Esophagus squamous epithelium (tissue), 5 donors: Measurements from ENCODE around the gene HORMAD2. TPM values are rescaled to one million over a fixed set of nuclear protein-coding genes. Genes with fewer than 3 reads are reported as not detected.

ENCODE experiments used
- DNase-seq: peaks from one replicate; lab custom pipeline; 2025; lab: John Stamatoyannopoulos, UW
- H3K27ac ChIP-seq, 4 donors: fragments of 200-600 bp; sonication (generic); one replicate each; pipeline ENCODE4 v1.5.1; 2016 to 2019; ENCODE audit warnings: mild to moderate bottlenecking in 1 of 4
- H3K27me3 ChIP-seq, 4 donors: fragments of 200-600 bp; sonication (generic); 1 replicate in 3 of 4; 2 replicates in 1 of 4; pipeline versions ENCODE4 v1.5.1 to v1.6.0; 2017 to 2021; ENCODE audit warnings: antibody characterized with exemption in 1 of 4
- H3K36me3 ChIP-seq, 3 donors: fragments of 200-600 bp; sonication (generic); one replicate each; pipeline ENCODE4 v1.5.1; 2016 to 2019
- H3K4me1 ChIP-seq, 3 donors: fragments of 200-600 bp; sonication (generic); one replicate each; pipeline ENCODE4 v1.5.1; 2017 to 2019
- H3K4me3 ChIP-seq, 4 donors: fragments of 200-600 bp; sonication (generic); 1 replicate in 3 of 4; 2 replicates in 1 of 4; pipeline ENCODE4 v1.5.1; 2016 to 2019; ENCODE audit warnings: mild to moderate bottlenecking in 2 of 4, moderate library complexity in 1 of 4
- H3K9me3 ChIP-seq, 3 donors: fragments of 200-600 bp; sonication (generic); one replicate each; pipeline ENCODE4 v1.5.1; 2016 to 2019
- POLR2A ChIP-seq, 4 donors: fragments of 450-650 bp; IDR thresholded peaks; one replicate each; pipeline ENCODE4 v1.6.1; 2017; ENCODE audit warnings: antibody characterized with exemption in 4 of 4, mild to moderate bottlenecking in 4 of 4, moderate library complexity in 3 of 4
- WGBS, 2 donors: methylation state at CpG; one replicate each; pipeline ENCODE4 v1.1.5; 2018; 5-methylcytosine and 5-hydroxymethylcytosine counted together
- intact Hi-C: fragments of 100-400 bp; cut with DNase I; formaldehyde crosslinking; loops from one replicate; pipeline ENCODE4 v1.15.0; 2022
- total RNA-seq, 4 donors: library from RNA; depleted of rRNA; stranded (reverse); fragments of >200 nt; gene quantifications; one replicate each; pipeline ENCODE4 v1.1.0, GENCODE V29; 2016
- TF ChIP-seq, protein P1 (sequence below), 6 experiments: fragments of 450-650 bp in 4 of 6; fragments of 200-600 bp in 2 of 6; sonication (generic) in 2 of 6; IDR thresholded peaks; one replicate each; pipeline ENCODE4 v1.5.1; 2016 to 2019; ENCODE audit warnings: antibody characterized with exemption in 6 of 6, mild to moderate bottlenecking in 4 of 6, moderate library complexity in 4 of 6
- donor health status: DM: yes; HTN: yes; CAD: no.

The HORMAD2 gene
- total RNA-seq, 4 donors from 2014 or later: not detected

DNA sequence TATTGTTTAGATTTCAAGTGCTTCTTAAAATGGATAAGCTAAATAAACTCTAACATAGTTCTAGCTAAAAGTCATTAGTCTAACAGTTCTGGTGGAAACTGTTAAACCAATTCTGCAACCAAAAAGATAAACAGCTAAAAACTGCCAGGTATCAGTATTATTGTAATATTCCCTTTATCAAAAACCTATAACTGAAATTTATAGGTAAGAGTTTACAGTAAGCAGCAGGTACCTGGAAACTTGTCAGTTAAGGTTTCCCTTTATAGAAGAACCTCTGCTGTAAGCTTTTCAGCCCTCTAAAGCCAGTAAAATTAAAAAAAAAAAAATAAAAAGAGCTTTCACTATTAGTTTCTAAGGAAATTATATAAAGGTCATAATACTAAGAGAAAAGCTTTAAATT, 105.3 kb downstream of the HORMAD2 start:
- intact Hi-C loops: no loop called here
- Histone ChIP-seq H3K9me3 (no peaks in the 10 kb centered on the region), H3K27me3 (peaks cover 0 to 5% (median 0%) of the 10 kb centered on the region in 4 donors), H3K4me1 (no peaks in the 10 kb centered on the region), H3K36me3 (no peaks in the 10 kb centered on the region), H3K4me3 (no peak overlapping the region), H3K27ac (no peak overlapping the region)
- no peak for TF ChIP-seq POLR2A (IDR thresholded peaks at IDR 0.05)
- TF ChIP-seq, protein P1, sequence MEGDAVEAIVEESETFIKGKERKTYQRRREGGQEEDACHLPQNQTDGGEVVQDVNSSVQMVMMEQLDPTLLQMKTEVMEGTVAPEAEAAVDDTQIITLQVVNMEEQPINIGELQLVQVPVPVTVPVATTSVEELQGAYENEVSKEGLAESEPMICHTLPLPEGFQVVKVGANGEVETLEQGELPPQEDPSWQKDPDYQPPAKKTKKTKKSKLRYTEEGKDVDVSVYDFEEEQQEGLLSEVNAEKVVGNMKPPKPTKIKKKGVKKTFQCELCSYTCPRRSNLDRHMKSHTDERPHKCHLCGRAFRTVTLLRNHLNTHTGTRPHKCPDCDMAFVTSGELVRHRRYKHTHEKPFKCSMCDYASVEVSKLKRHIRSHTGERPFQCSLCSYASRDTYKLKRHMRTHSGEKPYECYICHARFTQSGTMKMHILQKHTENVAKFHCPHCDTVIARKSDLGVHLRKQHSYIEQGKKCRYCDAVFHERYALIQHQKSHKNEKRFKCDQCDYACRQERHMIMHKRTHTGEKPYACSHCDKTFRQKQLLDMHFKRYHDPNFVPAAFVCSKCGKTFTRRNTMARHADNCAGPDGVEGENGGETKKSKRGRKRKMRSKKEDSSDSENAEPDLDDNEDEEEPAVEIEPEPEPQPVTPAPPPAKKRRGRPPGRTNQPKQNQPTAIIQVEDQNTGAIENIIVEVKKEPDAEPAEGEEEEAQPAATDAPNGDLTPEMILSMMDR (IDR thresholded peaks at IDR 0.05): no peak
- no peak for DNase-seq

DNA sequence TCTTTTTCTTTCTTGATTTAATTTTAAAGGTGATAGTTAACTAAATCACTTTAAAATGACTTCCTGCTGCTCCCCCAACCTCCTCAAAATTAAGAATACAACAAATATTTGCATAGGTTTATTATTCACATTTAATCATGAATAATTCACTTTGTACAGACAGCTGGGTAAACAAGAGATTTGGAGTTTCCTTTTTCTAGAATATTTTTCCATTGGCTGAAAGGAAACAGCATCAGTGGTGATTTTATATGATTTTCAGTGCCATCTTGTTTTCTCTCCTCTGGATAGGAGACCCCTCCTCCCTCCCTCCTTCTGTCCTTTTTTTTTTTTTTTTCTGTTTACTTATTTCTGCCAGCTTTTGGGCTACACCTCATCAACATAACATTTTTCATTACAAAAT, 105.8 kb downstream of the HORMAD2 start:
- Histone ChIP-seq H3K36me3 (no peaks in the 10 kb centered on the region), H3K4me3 (no peak overlapping the region), H3K27me3 (peaks cover 0 to 8% (median 0%) of the 10 kb centered on the region in 4 donors), H3K9me3 (no peaks in the 10 kb centered on the region), H3K4me1 (peaks cover 0 to 3% (median 0%) of the 10 kb centered on the region in 3 donors), H3K27ac (no peak overlapping the region)
- TF ChIP-seq, protein P1 (IDR thresholded peaks at IDR 0.05): no peak
- TF ChIP-seq POLR2A (IDR thresholded peaks at IDR 0.05): no peak
- intact Hi-C loops: no loop called here
- DNase-seq: no peak

DNA sequence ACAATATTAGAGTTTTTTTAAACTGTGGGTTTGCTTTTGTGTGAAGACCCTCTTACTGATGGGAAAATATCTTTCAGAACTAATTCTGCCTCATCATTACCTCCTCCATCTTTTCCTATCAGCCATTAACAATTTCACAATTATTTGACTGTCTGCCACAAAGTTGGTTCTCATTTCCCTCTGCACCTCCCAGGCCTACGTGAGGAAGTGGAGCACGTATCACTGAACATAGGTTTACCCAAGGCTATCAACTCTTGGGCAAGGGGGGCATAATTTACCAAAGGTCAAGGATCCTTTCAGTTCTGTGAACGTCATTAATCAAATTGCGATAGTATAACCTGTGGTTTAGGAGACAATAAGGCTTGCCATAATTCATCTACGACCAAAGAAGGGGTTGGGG, 106.2 kb downstream of the HORMAD2 start:
- WGBS, 2 donors: 68 to 94% methylated on average over 5 of the region's 5 CpGs
- Histone ChIP-seq H3K4me3 (no peak overlapping the region), H3K27me3 (peaks cover 0 to 11% (median 0%) of the 10 kb centered on the region in 4 donors), H3K4me1 (peaks cover 0 to 6% (median 0%) of the 10 kb centered on the region in 3 donors), H3K9me3 (no peaks in the 10 kb centered on the region), H3K36me3 (no peaks in the 10 kb centered on the region), H3K27ac (no peak overlapping the region)
- no peak for DNase-seq
- TF ChIP-seq, protein P1 (IDR thresholded peaks at IDR 0.05): no peak
- TF ChIP-seq POLR2A (IDR thresholded peaks at IDR 0.05): no peak
- intact Hi-C loops: no loop called here

DNA sequence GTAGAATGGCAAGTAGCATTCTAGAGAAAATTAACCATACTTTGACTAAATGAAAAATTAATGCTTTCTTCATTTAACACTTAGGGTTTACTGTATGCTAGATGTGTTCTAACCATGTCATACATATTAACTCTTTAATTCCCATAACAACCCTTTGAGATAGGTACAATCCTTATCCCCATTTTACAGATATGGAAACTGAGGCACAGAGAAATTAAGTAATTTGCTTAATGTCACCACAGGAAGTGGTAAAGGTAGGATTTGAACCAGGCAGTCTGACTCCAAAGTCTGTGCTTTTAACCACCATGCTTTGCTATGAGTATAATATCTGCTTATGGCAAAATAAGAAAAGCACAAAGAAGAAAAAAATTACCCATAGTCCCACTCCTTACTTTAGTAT, 106.8 kb downstream of the HORMAD2 start:
- Histone ChIP-seq H3K27me3 (peaks cover 0 to 11% (median 0%) of the 10 kb centered on the region in 4 donors), H3K27ac (no peak overlapping the region), H3K9me3 (no peaks in the 10 kb centered on the region), H3K4me3 (no peak overlapping the region), H3K4me1 (peaks cover 0 to 6% (median 0%) of the 10 kb centered on the region in 3 donors), H3K36me3 (no peaks in the 10 kb centered on the region)
- DNase-seq: no peak
- intact Hi-C loops: no loop called here
- TF ChIP-seq POLR2A (IDR thresholded peaks at IDR 0.05): no peak
- TF ChIP-seq, protein P1 (IDR thresholded peaks at IDR 0.05): no peak

DNA sequence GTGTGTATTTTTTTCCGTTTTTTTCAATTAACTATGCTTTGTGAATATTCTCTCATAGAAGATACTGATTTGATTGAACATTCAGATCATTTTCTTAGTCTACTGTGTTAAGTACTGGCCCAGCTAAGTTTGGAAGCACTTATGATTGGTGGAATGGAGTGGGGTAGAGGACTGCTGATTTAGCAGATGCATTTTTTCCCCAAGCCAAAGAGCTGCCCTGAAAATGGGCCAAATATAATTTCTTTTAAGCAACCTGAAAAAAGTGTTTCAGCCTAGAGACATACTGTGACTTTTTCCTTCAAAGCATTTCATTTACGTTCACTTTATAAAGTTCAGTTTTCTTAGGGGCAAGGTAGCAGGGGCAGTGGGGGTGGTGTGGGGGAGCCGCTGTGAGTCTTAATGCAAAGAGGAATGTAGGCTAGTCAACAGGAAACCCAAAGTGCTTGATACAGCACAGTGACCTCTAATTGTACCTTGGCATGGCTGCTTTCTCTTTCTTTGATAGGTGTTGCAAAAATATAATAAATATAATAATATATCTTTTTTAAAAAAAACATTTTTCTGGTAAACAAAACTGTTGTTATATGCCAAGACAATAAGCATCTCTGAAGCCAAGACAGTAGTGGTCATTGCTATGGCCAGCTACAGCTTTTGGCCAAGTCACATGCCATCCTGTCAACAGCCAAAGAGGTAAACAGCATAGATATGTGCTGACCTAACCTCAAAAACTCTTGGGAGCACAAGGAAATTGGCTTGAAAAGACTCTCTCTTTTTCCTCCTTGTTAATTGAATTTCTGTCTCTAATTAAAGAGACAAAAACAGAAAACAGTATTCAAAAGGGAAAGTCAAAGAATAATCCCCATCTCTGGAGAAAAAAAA, 107.5 kb downstream of the HORMAD2 start:
- no peak for TF ChIP-seq POLR2A (IDR thresholded peaks at IDR 0.05)
- TF ChIP-seq, protein P1 (IDR thresholded peaks at IDR 0.05): no peak
- Histone ChIP-seq H3K27me3 (peaks cover 0 to 11% (median 0%) of the 10 kb centered on the region in 4 donors), H3K4me1 (peaks cover 0 to 6% (median 0%) of the 10 kb centered on the region in 3 donors), H3K9me3 (no peaks in the 10 kb centered on the region), H3K27ac (no peak overlapping the region), H3K36me3 (no peaks in the 10 kb centered on the region), H3K4me3 (no peak overlapping the region)
- DNase-seq: no peak
- intact Hi-C loops: no loop called here
- WGBS, 2 donors: 75 to 80% methylated on average over 3 of the region's 3 CpGs
